A549 (cell line): ENCODE data around the gene KLHDC1.

Experiments used
- CHD2 ChIP-seq: fragments of 150-350 bp; IDR thresholded peaks from 2 replicates; pipeline ENCODE4 v1.6.1; 2014; ENCODE audit warnings: low read length; ENCODE audit not compliant: partially characterized antibody
- CHD4 ChIP-seq: fragments of 200-600 bp; sonication (generic); IDR thresholded peaks from 2 replicates; pipeline ENCODE4 v1.6.1; 2016; ENCODE audit warnings: antibody characterized with exemption, mild to moderate bottlenecking, borderline replicate concordance
- CTCF ChIP-seq: fragments of >200 bp; sonication (Bioruptor Twin); formaldehyde crosslinking; IDR thresholded peaks from 3 replicates; pipeline ENCODE4 v1.5.1; 2016
- EP300 ChIP-seq, 2 experiments: fragments of >200 bp; sonication (Bioruptor Twin); formaldehyde crosslinking; IDR thresholded peaks; 2 replicates in 1 of 2; 3 replicates in 1 of 2; pipeline ENCODE4 v1.6.1; 2016 to 2017
- HDAC2 ChIP-seq: fragments of 200-600 bp; sonication (generic); IDR thresholded peaks from 2 replicates; pipeline ENCODE4 v1.6.1; 2016
- HOXA7 ChIP-seq: fragments of 250-450 bp; sonication (Bioruptor Pico); IDR thresholded peaks from 2 replicates; pipeline ENCODE4 v1.5.0; 2020; ENCODE audit warnings: mild to moderate bottlenecking, moderate library complexity
- HOXB13 ChIP-seq: fragments of 250-450 bp; sonication (Bioruptor Pico); IDR thresholded peaks from 2 replicates; pipeline ENCODE4 v1.5.0; 2020; ENCODE audit warnings: low read depth, mild to moderate bottlenecking, moderate library complexity
- MAFK ChIP-seq: fragments of 450-650 bp; IDR thresholded peaks from 2 replicates; pipeline ENCODE4 v1.6.1; 2014; ENCODE audit not compliant: partially characterized antibody
- NR3C1 ChIP-seq: fragments of >200 bp; sonication (Bioruptor Twin); formaldehyde crosslinking; IDR thresholded peaks from 3 replicates; pipeline ENCODE4 v1.6.1; 2017
- POLR2A ChIP-seq: IDR thresholded peaks from 2 replicates; pipeline ENCODE4 v1.6.1; 2012; ENCODE audit warnings: mild to moderate bottlenecking, low read length
- RAD21 ChIP-seq, 2 experiments: fragments of >200 bp in 1 of 2; sonication (Bioruptor Twin) in 1 of 2; formaldehyde crosslinking in 1 of 2; IDR thresholded peaks in 1 of 2; conservative IDR thresholded peaks in 1 of 2; 2 replicates in 1 of 2; 3 replicates in 1 of 2; pipeline ENCODE4 v1.6.1; 2012 to 2018; ENCODE audit warnings: inconsistent platforms in 1 of 2
- ZFP36 ChIP-seq: fragments of 450-650 bp; IDR thresholded peaks from 2 replicates; pipeline ENCODE4 v1.6.1; 2014; ENCODE audit warnings: borderline replicate concordance; ENCODE audit not compliant: partially characterized antibody

GRCh38 chr14:49703965-49704364 is 11.0 kb downstream of the KLHDC1 start:
- TF ChIP-seq CHD4, result no peak
- TF ChIP-seq HOXB13 (CRISPR knock-in tag), result no peak
- TF ChIP-seq EP300 (IDR thresholded peaks at IDR 0.05), result no peak
- no peak for TF ChIP-seq ZFP36
- TF ChIP-seq MAFK, result no peak
- TF ChIP-seq RAD21 (conservative IDR thresholded peaks at IDR 0.05 in 1 of 2, IDR thresholded peaks at IDR 0.05 in 1 of 2), result no peak
- no peak for TF ChIP-seq CTCF
- TF ChIP-seq CHD2, result no peak
- no peak for TF ChIP-seq NR3C1
- no peak for TF ChIP-seq HDAC2
- TF ChIP-seq HOXA7 (CRISPR knock-in tag), result no peak
- TF ChIP-seq POLR2A, result no peak
